A172 (cell line): ENCODE measurements around the gene PKP1. TPM values are rescaled to one million over a fixed set of nuclear protein-coding genes. Genes with fewer than 3 reads are reported as not detected.

Experiments
- DNase-seq: peaks from one replicate; pipeline ENCODE4 v3.0.0-alpha.2; 2015; ENCODE audit warnings: low spot score
- total RNA-seq: library from RNA; depleted of rRNA; stranded (reverse); fragments of >200 nt; shearing (Covaris generic); gene quantifications from 2 replicates; pipeline ENCODE4 v1.2.3, GENCODE V29; 2014

The PKP1 gene
- total RNA-seq, 1 experiment from 2014 or later, result not detected

DNA sequence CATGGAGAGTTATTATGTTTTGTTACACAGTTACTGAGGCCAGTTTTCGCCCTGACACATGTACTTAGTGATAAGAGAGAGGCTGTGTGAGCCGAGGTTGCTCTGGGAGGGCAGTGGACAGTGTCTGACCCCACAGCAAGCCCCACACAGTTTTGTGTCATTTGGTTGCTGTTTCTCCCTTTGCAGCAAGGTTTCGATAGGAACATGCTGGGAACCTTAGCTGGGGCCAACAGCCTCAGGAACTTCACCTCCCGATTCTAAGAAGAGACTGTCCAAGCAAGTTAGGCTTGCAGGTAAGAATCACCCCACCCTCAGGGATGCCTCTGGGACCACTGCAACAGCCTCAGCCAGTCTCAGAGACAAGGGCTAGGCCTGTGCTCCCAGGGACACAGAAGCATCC lies 45.3 kb downstream of the PKP1 start:
- DNase-seq, result no peak

DNA sequence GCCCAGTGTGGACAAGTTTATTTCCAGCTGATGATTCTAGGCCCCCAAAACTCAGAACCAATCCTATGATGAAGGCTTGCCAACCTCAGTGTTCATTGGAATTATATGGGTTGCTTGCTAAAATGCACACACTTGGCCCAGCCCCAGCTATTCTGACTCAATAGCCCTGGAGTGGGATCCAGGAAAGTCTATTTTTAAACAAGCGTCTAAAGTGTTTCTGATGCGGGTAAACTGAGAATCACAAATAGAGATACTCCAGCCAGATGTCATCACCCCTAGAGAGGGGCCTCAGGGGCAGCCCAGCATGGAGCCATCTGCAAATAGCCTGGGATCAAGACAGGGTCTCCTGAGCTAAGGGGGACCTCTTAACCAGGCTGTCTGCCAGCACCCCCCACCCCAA lies 46.0 kb downstream of the PKP1 start:
- DNase-seq, result no peak

DNA sequence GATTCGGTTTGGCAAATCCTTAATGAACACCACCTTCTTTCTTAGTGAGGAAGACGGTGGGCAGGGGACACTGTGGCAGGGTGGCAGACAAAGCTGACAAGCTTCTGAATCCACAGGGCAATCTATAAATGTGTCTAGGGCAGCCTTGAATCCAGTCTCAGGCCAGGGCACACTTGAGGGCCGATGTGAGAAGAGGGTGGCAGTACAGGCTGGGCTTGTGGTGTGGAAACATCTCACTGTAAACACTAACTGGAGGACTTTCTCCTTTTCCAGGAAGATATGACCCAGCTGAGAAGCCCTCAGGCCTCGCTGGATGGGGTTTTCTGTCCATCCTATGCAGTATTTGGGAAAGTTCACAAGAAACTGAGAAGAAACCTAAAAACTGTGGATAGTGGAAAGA lies 46.5 kb downstream of the PKP1 start:
- no peak for DNase-seq

DNA sequence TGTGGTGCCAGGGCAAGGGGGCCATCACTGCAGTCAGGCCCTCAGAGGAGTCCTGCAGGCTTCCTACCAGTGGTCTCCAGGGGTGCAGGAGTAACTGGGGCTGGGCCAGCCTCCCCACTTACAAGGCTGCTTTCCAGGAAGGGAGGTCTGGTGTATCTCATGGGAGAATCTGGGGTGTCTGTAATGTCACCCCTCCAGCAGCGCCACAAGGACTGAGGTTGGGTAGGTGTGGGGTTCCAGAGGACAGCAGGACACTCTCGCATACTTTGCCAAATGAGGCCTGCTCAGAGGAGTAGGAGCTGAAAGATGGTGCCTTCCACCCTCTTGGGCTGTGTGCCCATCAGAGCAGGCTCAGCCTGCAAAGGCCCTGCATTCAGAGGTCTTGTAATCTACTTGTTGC lies 47.2 kb downstream of the PKP1 start:
- DNase-seq, result no peak

DNA sequence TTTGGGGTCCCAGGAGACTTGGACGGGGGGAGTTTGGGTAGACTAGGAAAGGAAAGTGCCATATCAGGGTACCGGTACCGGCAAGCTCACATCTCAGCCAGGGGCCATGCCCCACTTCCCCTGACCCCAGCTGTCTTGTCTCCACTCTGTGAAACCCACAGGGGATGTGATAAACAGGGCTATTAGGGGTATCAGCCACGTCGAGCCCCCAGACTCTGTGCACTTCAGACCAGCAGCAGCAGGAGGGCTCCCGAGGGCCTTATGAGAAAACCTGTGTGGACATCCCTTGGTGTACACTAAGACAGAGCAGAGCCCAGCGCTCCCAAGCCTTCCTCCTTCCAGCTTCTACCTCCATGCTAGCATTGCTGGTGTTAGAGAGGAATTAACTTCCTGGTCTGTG lies 47.9 kb downstream of the PKP1 start:
- no peak for DNase-seq

DNA sequence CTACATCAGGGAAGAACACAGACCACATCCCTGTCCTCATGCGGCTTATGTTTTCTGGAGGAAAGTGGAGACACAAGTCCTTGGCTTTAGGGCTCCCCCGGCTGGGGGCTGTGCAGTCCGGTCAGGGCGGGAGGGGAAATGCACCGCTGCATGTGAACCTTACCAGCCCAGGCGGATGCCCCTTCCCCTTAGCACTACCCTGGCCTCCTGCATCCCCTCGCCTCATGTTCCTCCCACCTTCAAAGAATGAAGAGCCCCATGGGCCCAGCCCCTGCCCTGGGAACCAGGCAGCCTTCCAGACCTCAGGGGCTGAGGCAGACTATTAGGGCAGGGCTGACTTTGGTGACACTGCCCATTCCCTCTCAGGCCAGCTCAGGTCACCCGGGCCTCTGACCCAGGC lies 48.7 kb downstream of the PKP1 start:
- no peak for DNase-seq

DNA sequence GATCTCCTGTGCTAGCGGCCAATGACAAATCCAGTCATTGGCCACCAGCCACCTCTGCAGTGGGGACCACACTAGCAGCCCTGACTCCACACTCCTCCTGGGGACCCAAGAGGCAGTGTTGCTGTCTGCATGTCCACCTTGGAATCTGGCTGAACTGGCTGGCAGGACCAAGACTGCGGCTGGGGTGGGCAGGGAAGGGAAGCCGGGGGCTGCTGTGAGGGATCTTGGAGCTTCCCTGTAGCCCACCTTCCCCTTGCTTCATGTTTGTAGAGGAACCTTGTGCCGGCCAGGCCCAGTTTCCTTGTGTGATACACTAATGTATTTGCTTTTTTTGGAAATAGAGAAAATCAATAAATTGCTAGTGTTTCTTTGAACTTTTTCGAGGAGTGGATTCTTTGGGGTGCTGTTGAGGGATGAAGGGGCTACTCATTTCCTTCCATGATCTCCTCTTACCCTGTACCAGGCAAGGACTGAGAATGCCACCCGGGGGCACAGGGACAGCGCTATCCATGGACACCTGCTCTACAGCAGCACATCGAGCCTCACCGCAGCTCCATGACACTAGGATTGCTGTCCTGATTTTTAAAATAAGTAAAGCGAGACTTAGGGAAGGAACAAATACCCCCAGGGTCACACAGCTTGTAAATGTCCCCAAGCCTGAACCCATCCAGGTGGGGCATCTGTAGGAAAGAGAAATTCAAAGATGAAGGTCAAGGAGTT lies 49.5 kb downstream of the PKP1 start:
- no peak for DNase-seq

DNA sequence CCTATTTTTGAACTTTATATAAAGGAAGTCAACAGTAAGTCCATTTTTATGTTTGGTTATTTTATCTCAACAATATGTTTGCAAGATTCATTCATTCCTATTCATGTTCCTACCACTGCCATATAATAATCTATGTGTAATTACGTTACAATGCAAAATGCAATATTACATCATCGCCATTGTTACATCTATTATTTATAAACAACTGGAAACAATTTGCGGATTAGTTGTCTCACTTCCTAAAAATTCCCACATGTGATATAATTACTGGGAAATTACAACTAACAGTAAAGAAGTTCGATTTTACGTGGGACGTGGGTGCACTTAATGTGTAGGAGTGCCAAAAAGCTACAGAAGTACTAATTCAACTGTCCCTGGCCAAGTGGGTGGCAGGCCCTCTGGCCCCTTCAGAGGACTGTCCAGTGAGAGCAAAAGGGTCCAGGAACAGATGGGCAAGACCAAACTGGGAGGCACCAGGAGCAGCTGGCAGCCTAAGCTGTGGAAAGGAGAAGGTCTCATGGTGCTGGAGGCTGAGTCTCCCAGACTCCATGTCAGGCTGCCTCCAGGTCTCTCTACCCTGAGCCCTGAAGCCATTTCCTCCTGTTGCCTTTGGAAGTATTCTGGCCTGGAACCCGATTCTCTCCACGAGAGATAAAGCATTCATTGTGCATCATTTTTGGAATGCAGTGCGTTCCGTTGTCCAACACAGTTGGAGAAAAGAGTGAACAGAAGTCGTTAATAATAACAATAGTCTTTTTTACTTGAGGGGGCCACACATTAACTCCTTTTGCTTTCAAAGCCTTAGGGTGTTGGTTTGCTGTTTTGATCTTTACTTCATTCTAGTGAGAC lies 51.2 kb downstream of the PKP1 start:
- no peak for DNase-seq

DNA sequence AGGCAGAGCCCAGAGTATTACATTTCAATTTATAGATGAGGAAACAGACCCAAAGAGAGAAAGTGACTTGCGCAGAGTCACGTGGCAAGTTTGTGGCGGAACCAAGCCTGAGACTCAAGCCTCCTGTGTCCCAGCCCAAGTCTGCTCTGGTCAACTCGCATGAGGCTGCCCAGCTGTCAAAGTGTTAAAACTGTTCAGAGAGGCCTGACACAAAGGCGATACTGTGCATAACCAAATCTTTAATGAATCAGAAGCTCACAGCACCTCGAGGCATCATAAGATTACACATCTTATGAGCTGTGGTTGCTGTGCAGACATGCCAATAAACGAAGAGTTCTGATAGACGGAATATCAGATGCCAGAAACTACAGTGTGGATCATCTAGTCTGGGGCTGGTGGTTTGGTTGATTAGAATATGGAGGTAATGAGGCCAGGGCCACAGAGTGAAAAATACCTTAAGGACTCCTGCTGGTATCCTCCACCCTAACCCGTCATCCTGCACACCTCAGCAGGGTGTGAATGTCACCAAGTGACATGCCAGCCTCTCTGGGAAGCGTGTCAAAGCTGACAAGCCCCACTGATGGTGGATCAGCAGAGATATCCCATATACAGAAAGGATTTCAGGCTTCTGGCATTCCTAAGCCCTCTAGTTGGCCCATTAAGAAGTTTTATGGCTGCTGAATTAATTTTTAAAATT lies 52.0 kb downstream of the PKP1 start:
- DNase-seq, result no peak

DNA sequence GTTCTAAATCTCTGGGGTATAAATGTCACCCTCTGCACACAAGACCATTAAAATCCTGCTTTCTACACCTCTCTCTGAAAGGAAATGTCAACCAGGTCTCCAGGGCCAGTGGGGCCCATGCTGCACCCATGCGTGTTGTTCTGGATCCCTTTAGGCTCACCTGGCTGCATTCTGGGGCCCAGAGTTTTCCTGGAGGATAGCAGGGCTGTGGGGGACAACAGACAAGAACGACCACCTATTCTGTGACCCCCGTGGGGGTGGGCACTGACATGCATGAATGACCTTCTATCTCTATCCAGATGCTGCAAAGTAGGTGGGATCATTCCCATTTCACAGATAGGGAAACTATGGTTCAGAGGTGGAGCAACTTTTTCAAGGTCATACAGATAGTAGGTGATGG lies 52.6 kb downstream of the PKP1 start:
- no peak for DNase-seq

DNA sequence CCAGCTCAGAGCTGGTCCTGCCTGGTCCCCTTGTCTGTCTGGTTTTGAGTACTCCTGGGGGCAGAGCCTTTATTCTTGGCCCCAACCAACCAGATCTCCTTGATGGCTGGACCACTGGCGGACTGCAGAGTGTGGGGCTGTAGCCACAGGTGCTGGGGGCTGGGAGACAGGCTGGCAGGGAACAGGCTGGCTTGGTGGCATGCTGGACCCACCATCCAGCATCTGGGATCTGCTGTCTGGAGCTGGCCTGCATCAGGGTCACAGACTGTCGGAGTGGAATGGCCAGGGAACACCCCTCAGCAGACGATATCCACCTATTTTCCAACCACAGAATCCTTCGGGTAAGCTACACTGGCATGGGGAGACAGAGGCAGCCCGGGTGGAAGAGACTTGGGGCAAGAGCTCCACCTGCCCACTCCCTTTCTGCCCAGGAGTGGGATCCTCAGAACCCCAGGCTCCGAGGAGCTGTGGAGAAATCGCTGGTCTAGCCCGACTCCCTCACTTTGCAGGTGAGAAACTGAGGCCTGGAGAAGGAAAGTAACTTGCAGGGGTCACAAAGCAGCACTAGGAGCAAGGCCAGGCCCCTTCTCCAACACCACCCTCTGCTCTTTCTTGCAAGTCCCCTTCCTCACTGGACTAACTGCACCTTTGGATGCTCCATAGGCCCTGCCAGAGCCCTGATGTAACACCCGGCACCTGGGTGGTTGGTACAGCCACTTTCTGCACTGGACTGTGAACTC lies 53.6 kb downstream of the PKP1 start:
- DNase-seq, result no peak

DNA sequence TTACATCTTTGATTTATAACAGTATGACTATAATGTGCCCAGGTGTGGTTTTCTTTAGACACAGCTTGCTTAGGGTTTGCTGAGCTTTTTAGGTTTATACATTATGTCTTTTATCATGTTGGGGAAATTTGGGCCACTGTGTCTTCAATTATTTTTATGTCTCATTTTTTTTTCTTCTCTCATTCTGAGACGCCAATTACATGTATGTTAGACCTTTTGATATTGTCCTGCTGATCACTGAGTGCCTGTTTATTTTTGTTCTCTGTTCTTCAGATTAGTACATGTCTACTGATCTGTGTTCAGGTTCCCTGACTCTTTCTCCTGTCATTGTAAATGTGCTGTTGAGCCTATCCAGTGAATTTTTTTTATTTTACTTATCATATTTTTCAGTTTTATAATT lies 58.1 kb downstream of the PKP1 start:
- no peak for DNase-seq

DNA sequence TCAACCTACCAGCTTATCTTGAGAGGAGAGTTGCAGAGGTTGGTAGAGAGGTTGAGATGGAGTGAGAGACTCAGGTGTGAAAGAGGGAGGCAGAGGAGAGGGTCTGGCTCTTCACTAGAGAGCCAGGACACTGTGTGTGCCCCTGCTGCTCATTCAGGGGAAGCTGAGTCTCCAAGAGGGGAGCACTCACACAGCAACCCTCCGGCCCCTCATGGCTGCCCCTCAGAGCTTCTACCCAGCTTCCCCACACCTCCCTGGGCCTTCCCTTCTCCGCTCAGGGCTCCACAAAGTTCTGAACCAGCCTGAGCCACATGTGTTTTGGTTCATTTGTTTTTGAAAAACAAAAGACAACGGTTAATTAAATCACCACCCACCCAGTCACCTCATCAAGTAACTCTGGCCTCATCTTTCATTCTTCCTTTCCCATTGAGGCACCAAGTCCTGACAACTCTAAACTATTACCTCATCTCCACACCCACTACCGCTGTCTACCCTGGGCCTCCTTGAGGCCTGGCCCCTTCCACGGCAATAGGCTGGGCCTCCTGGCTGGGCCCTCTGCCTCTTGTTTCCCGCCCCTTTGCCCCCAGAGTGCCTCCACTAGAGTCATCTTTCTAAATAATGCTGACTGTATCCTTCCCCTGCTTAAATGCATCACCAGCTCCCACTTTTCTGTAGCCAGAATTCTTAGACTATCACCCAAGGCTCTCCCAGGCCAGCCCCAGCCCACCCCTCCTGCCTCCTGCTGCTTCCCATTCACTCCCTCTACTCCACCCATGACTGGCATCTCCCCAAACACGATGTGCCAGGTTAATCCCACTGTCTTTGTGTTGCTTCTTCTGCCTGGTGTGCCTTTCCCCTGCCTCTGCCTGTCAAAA lies 61.1 kb downstream of the PKP1 start:
- DNase-seq, result no peak

DNA sequence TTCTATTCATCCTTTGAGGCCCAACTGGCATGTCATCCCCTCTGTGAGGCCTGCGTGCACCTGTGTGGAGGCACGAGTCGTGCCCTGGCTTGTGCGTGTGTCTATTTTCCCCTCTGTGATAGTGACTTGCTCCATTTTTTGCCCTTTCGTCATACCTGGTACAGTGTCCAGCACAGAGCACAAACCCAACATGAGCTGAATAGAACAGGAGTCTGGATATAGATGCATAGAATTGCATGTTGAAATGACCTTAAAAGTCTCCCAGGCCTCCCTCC lies 61.7 kb downstream of the PKP1 start:
- DNase-seq, result no peak

DNA sequence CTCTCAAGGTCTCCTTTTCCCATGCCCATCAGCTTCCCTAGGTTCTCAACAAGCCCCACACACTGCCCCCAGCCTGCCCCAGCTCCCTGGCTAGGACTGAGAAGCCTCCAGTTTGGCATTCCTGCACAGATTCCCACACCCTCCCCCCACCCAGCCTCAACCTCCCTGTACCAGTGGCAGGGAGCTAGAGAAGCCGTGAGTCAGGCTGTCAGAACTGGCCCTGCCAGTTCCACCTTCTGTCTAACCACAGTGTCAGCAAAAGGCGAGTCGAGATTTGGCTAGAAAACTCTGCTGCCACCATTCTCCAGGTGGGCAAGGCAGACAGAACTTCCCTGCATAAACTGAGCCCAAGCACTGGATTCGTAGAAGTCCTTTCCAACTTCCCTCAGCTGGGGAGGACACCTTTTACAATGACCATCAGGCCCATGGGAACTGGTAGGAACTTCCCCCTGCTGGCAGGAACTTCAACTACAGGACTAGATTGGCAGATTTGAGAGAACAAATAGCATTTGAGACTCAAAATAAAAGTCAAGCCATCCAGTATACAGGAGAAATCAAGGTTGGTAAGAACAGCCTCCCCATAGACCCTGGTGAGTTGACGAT lies 63.1 kb downstream of the PKP1 start:
- DNase-seq, result peak; percentile 67

DNA sequence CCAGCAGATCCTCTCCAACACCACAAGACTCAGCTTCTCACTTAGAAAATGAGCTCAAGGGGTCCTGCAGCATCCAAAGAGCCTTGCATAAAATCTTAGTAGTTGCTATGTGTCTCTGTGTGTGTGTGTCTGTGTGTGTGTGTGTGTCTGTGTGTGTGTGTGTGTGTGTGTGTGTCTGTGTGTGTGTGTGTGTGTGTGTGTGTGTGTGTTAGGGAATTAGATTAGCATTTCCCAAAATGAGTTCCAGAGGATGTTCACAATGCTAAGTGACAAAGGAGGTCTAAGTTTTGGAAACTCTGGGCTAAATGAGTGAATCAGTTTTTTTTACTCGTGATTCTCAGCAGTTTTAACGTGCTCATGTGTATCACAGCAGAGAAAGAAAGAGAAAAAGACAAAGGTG lies 63.7 kb downstream of the PKP1 start:
- no peak for DNase-seq

DNA sequence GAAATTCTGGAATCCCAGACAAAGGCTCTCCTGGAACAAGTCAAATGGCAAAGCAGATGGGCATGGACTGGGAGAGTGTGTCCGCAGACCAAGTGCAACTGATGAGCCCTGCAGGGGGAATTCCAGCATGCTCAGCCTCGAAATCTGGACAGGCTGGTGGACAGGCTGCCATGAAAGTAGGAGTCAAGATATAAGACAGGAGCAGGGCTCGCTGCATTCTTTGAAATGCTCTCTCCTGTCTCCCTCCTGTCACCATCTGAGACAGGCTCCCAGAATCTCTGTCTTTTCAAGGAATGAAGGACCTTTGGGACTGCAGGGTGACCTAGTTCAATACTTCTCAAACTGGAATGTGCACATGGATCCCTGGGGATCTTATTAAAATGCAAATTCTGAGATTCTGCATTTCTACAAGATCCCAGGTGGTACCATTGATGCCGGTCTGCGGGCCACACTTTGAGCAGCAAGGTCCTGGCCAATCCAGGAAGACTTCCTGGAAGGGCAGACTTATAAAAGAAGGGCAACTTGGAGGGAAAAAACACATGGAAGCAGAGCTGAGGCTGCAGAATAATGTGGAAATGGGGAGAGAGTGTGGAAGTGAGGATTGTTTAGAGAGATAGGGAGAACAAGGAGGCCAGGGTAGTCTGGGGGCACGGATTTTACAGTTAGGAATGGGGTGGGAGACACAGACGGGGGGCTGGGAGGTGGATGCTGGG lies 64.3 kb downstream of the PKP1 start:
- DNase-seq, result no peak

DNA sequence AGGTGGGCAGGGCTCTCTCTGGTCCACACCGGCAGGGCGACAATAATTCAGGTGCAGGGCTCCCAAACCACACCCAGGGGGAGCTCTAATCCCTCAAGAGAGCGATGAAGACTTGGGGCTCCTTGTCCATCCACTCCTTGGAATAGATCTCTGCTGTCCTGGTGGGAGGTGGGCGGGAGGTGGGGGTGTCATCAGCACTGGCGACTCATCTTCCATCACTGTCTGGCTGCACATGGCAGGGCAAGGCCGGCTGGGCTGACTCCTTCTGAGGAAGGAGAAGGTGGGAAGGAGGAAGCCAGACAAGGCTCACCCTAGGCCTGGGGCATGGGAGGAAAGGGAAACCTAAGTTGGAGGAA lies 64.9 kb downstream of the PKP1 start:
- DNase-seq, result peak; percentile 59

DNA sequence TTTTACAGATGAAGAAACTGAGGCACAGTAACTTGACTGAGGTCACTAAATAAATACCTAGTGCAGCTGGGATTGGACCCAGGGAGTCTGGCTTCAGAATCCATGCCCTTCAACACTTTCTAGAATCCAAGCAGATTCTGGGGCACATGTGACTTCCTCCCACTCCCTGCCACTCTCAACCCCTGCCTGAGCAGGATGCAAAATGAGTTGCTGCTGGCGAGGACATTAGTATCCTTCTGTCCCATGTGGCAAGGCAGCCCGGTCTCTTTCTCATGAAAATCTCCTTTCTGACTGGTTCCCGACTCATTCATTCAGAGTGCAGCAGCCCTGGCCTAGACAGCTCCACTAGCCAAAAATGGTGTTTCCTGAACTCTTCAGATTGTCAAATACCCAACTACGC lies 65.8 kb downstream of the PKP1 start:
- no peak for DNase-seq

DNA sequence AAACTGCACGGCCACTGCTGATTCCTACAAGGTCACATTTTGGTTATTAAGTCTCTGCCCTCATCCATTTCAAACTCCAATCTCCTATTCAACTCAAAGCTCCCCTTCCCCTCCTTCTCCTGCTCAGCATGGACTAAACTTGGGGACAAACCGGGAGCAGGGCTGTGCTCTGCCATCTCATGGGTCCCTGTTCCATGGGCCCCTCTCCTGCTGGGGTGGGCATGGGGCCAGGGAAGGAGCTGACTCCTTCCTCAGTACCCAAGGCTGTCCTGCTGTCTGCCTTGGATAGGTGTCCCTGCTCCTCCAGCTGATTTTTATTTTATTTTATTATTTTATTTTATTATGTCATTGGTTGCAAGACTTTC lies 67.0 kb downstream of the PKP1 start:
- DNase-seq, result no peak
